PFSK-1 (cell line): Measurements from ENCODE around the gene PDE8A.

Experiments
- FOXP2 ChIP-seq: optimal IDR thresholded peaks from 2 replicates; pipeline ENCODE3; 2011; ENCODE audit warnings: borderline replicate concordance, control low read depth, inconsistent platforms; ENCODE audit not compliant: insufficient read depth; ENCODE audit errors: extremely low read length, extremely low read depth
- POLR2AphosphoS5 ChIP-seq: IDR thresholded peaks from 2 replicates; pipeline ENCODE4 v1.6.1; 2012; ENCODE audit warnings: low read depth, mild to moderate bottlenecking, control low read depth, low read length, moderate library complexity
- SIN3A ChIP-seq: IDR thresholded peaks from 2 replicates; pipeline ENCODE4 v1.6.1; 2012; ENCODE audit warnings: mild to moderate bottlenecking, low read length, moderate library complexity, borderline replicate concordance; ENCODE audit not compliant: insufficient read depth
- TAF1 ChIP-seq: IDR thresholded peaks from 2 replicates; pipeline ENCODE4 v1.6.1; 2012; ENCODE audit warnings: low read length, control low read depth, borderline replicate concordance; ENCODE audit not compliant: insufficient read depth
- TF ChIP-seq, protein P1 (sequence below), 2 experiments: IDR thresholded peaks; 2 replicates each; pipeline versions ENCODE4 v1.6.1 to v1.8.0; 2011 to 2012; ENCODE audit warnings: low read depth in 2 of 2, low read length in 2 of 2, control low read depth in 1 of 2, inconsistent platforms in 1 of 2, mild to moderate bottlenecking in 1 of 2, moderate library complexity in 1 of 2; ENCODE audit not compliant: insufficient read depth in 1 of 2

DNA sequence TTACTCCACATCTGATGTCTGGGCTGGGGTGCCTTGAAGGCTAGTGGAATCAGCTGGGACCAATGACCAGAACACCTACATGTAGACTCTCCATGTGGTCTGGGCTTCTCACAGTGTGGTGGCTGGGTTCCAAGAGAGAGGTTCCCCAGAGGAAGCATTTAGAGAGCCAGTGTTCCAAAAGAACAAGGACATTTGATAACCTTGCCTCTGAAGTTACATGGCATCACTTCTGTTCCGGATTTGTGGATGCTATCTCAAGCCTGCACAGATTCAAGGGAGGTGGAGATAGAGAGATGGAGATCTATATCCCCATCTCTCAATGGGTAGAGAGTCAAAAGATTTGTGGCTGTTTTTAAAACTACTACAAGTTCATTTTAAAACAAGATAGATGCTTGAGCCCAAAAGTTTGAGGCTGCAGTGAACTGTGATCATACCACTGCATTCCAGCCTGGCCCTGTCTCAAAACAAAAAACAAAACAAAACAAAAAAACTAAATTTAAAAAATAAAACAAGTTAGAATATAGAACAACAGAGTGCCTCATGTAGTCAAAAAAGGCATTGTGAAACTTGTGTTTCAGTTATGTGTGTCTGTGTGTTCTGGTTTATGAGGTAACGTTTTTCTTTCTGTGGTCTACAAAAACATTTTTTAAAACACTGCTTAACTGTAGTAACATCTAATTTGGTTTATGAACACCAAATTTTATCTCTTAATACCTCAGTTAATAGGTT is 44.8 kb downstream of the PDE8A start:
- TF ChIP-seq POLR2AphosphoS5 (no peak), SIN3A (no peak), FOXP2 (no peak), TAF1 (no peak)
- TF ChIP-seq, protein P1, sequence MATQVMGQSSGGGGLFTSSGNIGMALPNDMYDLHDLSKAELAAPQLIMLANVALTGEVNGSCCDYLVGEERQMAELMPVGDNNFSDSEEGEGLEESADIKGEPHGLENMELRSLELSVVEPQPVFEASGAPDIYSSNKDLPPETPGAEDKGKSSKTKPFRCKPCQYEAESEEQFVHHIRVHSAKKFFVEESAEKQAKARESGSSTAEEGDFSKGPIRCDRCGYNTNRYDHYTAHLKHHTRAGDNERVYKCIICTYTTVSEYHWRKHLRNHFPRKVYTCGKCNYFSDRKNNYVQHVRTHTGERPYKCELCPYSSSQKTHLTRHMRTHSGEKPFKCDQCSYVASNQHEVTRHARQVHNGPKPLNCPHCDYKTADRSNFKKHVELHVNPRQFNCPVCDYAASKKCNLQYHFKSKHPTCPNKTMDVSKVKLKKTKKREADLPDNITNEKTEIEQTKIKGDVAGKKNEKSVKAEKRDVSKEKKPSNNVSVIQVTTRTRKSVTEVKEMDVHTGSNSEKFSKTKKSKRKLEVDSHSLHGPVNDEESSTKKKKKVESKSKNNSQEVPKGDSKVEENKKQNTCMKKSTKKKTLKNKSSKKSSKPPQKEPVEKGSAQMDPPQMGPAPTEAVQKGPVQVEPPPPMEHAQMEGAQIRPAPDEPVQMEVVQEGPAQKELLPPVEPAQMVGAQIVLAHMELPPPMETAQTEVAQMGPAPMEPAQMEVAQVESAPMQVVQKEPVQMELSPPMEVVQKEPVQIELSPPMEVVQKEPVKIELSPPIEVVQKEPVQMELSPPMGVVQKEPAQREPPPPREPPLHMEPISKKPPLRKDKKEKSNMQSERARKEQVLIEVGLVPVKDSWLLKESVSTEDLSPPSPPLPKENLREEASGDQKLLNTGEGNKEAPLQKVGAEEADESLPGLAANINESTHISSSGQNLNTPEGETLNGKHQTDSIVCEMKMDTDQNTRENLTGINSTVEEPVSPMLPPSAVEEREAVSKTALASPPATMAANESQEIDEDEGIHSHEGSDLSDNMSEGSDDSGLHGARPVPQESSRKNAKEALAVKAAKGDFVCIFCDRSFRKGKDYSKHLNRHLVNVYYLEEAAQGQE (IDR thresholded peaks at IDR 0.05; ENCODE audit: insufficient read depth in 1 of 2, low read depth in 2 of 2, low read length in 2 of 2), result no peak
